T-helper 2 cell (primary cell): Measurements from ENCODE around the gene CENPX.
"Not testable (repeated sequence)": the region's sequence is repeated elsewhere in the genome, so short reads cannot be mapped to it uniquely, and the experiment has no call there.

Experiments used
- DNase-seq, 5 experiments: peaks; one replicate each; pipeline versions ENCODE4 v3.0.0 to v3.0.0-alpha.2; 2012 to 2022

The CENPX gene

GRCh38 chr17:81996757-81997441 is 25.8 kb downstream of the CENPX start:
- DNase-seq = no peak

GRCh38 chr17:81996232-81996756 is 26.4 kb downstream of the CENPX start:
- no peak for DNase-seq

GRCh38 chr17:81995463-81996231 is 27.0 kb downstream of the CENPX start:
- no peak for DNase-seq

- DNase-seq = no peak
Observed at GRCh38 chr17:81994593-81995462, 27.9 kb downstream of the CENPX start.

GRCh38 chr17:81993729-81994592 is 28.7 kb downstream of the CENPX start:
- no peak for DNase-seq

- no peak for DNase-seq
Observed at GRCh38 chr17:81992306-81993102, 30.2 kb downstream of the CENPX start.

- no peak for DNase-seq
Observed at GRCh38 chr17:81991684-81992305, 30.9 kb downstream of the CENPX start.

GRCh38 chr17:81990836-81991683 is 31.6 kb downstream of the CENPX start:
- no peak for DNase-seq

- DNase-seq = no peak
Observed at GRCh38 chr17:81987161-81987770, 35.4 kb downstream of the CENPX start.

- no peak for DNase-seq
Observed at GRCh38 chr17:81986606-81987005, 36.1 kb downstream of the CENPX start.

- no peak for DNase-seq
Observed at GRCh38 chr17:81984773-81985410, 37.8 kb downstream of the CENPX start.

GRCh38 chr17:81983639-81984373 is 38.9 kb downstream of the CENPX start:
- no peak for DNase-seq

- no peak for DNase-seq
Observed at GRCh38 chr17:81983011-81983638, 39.6 kb downstream of the CENPX start.

- DNase-seq = not testable (repeated sequence)
Observed at GRCh38 chr17:81981511-81981910, 41.2 kb downstream of the CENPX start.

- DNase-seq = peak in 1 of 5 experiments; percentile 45
Observed at GRCh38 chr17:81980707-81981343, 41.9 kb downstream of the CENPX start.

- no peak for DNase-seq
Observed at GRCh38 chr17:81980122-81980521, 42.6 kb downstream of the CENPX start.
